ENCODE data around the gene MB21D2.

Gene MB21D2

DNA sequence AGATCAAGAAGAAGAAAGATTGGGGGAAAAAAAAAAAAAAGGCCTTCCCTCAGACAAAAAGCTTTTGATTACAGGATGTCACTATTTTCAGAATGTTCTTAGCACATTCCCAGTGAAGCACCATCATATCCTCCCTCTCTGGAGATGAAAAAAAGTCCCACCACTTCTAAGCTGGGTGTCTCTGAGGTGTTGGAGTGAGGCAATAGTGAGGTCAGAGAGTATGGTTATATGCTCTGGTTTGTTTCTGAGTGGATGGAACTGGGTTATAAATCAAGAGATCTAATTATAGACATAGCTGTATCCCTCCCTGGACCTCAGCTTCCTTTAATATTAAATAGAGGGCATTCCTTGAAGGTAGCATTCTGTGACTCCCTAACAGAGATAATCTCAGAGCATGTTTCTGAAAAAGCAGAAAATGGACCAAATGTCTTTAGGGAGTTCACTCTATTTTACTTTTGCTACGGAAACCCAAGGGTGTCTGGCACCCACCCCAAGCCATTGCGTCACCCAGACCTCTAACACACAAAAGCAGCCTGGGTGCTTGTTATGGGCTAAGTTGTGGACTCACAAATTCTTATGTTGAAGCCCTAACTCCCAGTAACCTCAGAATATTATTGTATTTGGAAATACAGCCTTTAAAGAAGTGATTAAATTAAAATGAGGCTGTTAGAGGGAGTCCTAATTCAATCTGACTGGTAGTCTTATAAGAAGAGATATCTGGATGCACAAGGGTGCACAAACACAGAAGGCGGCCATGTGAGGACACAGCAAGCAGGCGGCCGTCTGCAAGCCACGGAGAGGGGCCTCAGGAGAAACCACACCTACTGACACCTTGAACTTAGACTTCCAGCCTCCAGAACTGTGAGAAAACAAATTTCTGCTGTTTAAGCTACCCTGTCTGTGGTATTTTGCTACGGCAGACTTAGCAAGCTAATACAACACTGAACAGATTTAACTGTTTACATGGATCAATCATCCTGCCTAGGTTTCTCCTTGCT is 81.5 kb downstream of the MB21D2 start:
- TF ChIP-seq FOXP2 (optimal IDR thresholded peaks at IDR 0.05; ENCODE audit: borderline replicate concordance, extremely low read depth, extremely low read length, insufficient read depth): no peak
- TF ChIP-seq POLR2AphosphoS5 (IDR thresholded peaks at IDR 0.05; ENCODE audit: low read depth, low read length): no peak
- no peak for TF ChIP-seq TAF1 (IDR thresholded peaks at IDR 0.05; ENCODE audit: borderline replicate concordance, insufficient read depth, low read length)
- TF ChIP-seq, protein P1, sequence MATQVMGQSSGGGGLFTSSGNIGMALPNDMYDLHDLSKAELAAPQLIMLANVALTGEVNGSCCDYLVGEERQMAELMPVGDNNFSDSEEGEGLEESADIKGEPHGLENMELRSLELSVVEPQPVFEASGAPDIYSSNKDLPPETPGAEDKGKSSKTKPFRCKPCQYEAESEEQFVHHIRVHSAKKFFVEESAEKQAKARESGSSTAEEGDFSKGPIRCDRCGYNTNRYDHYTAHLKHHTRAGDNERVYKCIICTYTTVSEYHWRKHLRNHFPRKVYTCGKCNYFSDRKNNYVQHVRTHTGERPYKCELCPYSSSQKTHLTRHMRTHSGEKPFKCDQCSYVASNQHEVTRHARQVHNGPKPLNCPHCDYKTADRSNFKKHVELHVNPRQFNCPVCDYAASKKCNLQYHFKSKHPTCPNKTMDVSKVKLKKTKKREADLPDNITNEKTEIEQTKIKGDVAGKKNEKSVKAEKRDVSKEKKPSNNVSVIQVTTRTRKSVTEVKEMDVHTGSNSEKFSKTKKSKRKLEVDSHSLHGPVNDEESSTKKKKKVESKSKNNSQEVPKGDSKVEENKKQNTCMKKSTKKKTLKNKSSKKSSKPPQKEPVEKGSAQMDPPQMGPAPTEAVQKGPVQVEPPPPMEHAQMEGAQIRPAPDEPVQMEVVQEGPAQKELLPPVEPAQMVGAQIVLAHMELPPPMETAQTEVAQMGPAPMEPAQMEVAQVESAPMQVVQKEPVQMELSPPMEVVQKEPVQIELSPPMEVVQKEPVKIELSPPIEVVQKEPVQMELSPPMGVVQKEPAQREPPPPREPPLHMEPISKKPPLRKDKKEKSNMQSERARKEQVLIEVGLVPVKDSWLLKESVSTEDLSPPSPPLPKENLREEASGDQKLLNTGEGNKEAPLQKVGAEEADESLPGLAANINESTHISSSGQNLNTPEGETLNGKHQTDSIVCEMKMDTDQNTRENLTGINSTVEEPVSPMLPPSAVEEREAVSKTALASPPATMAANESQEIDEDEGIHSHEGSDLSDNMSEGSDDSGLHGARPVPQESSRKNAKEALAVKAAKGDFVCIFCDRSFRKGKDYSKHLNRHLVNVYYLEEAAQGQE (IDR thresholded peaks at IDR 0.05; ENCODE audit: insufficient read depth in 1 of 2, low read depth in 2 of 2, low read length in 2 of 2): no peak
- TF ChIP-seq SIN3A (IDR thresholded peaks at IDR 0.05; ENCODE audit: borderline replicate concordance, insufficient read depth, low read length): no peak

DNA sequence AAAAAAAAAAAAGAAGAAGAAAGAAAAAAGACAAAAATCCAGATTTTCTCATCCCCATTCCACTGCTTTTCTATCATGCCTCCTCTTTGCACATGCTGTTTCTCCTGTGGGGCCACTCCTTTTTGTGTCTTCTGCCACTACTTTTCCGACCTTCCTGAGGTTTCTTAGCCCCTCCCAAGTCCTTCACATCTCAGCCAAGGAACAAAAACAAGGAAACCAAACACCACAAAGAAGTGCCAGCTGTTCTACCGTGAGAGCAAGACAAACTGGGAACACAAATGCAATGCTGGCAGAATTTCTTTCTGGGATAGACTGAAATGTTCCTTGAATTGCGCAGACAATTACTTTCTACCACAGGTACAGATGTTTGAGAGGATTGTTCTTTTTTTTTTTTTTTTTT is 83.2 kb downstream of the MB21D2 start:
- no peak for TF ChIP-seq POLR2AphosphoS5 (IDR thresholded peaks at IDR 0.05; ENCODE audit: low read depth, low read length)
- TF ChIP-seq, protein P1 (IDR thresholded peaks at IDR 0.05; ENCODE audit: insufficient read depth in 1 of 2, low read depth in 2 of 2, low read length in 2 of 2): no peak

DNA sequence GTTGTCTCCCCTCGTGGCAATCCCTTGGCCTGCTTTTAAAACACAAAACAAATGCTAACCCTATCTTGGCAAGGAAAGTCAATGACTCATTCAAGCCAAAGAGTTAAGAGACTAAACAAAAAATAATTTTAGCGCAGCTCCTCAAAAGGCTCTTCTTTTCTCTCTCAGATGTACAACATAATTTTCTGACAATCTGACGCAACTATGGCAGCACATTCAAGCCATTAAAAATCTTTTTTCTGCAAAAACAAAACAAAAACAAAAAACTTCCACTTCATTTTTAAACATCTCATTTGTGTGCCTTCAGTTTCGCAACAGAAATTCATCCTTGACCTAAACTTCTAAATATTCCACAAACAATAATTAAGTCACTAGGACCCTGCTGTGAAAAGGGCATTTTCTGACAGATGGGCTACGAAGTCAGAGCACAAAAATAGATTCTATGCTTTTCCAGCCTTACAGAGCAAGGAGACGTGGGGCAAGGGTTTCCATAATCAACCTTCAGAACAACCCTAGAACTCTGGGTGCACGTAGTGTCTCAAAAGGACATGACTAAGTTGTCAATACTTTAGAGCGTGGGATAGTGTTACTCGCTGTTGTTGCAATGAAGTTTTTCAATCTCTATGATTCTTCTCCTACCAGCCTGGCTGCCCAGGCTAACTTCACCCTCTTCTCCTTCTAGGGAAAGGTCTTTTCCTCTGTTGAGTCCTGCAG is 84.3 kb downstream of the MB21D2 start:
- no peak for TF ChIP-seq POLR2AphosphoS5 (IDR thresholded peaks at IDR 0.05; ENCODE audit: low read depth, low read length)
- TF ChIP-seq FOXP2 (optimal IDR thresholded peaks at IDR 0.05; ENCODE audit: borderline replicate concordance, extremely low read depth, extremely low read length, insufficient read depth): no peak
- no peak for TF ChIP-seq SIN3A (IDR thresholded peaks at IDR 0.05; ENCODE audit: borderline replicate concordance, insufficient read depth, low read length)
- TF ChIP-seq, protein P1 (IDR thresholded peaks at IDR 0.05; ENCODE audit: insufficient read depth in 1 of 2, low read depth in 2 of 2, low read length in 2 of 2): no peak
- TF ChIP-seq TAF1 (IDR thresholded peaks at IDR 0.05; ENCODE audit: borderline replicate concordance, insufficient read depth, low read length): no peak

DNA sequence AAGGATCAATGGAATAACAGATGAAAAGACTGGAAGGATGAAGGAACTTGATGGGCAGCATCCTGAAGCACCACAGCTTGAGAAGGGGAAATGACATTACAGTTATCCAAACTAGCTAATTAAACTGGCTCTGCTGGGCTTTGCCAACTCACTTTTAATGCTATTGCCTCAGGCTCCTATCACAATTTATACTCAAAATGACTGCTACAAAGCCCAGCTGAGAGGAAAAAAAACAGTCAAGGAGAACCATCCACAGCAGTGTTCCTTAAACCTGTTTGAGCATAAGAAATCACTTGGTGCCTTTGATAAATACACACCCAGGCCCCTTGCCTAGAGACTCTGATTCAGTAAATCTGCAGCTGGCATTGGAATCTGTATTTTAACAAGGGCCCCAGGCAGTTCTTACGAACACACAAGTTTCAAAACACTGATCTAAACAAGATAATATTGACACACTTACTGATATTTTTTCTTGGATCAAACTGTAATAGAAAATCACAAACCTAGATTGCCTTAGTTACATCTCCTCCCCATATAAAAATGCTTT is 85.8 kb downstream of the MB21D2 start:
- TF ChIP-seq, protein P1 (IDR thresholded peaks at IDR 0.05; ENCODE audit: insufficient read depth in 1 of 2, low read depth in 2 of 2, low read length in 2 of 2): no peak
- no peak for TF ChIP-seq TAF1 (IDR thresholded peaks at IDR 0.05; ENCODE audit: borderline replicate concordance, insufficient read depth, low read length)
- TF ChIP-seq SIN3A (IDR thresholded peaks at IDR 0.05; ENCODE audit: borderline replicate concordance, insufficient read depth, low read length): no peak
- no peak for TF ChIP-seq POLR2AphosphoS5 (IDR thresholded peaks at IDR 0.05; ENCODE audit: low read depth, low read length)
- no peak for TF ChIP-seq FOXP2 (optimal IDR thresholded peaks at IDR 0.05; ENCODE audit: borderline replicate concordance, extremely low read depth, extremely low read length, insufficient read depth)
